ENCODE data around the gene ABCC6.
"Not testable (repeated sequence)": the region's sequence is repeated elsewhere in the genome, so short reads cannot be mapped to it uniquely, and the experiment has no call there.

- not testable (repeated sequence) for TF ChIP-seq CTCF (tag by site-specific recombination; IDR thresholded peaks at IDR 0.05); YY1 (tag by site-specific recombination; IDR thresholded peaks at IDR 0.05); ZFP41 (tag by site-specific recombination; IDR thresholded peaks at IDR 0.05; ENCODE audit: borderline replicate concordance); MYNN (tag by site-specific recombination; IDR thresholded peaks at IDR 0.05; ENCODE audit: borderline replicate concordance); PATZ1 (tag by site-specific recombination; IDR thresholded peaks at IDR 0.05); ZBTB10 (tag by site-specific recombination; IDR thresholded peaks at IDR 0.05); ZBTB7A (tag by site-specific recombination; IDR thresholded peaks at IDR 0.05; ENCODE audit: low read depth)
- TF ChIP-seq ZNF768 (tag by site-specific recombination; IDR thresholded peaks at IDR 0.05) = peak; percentile 30; the same call in 1 of the 2 replicates
These were observed 11.9 kb downstream of the ABCC6 start for GRCh38 chr16:16211404-16211803.
